Measurements from ENCODE around the gene IGSF6. TPM values are rescaled to one million over a fixed set of nuclear protein-coding genes. Genes with fewer than 3 reads are reported as not detected.

The IGSF6 gene
- total RNA-seq, 1 experiment from 2014 or later, result not detected

GRCh38 chr16:21638573-21638975, 13.8 kb downstream of the IGSF6 start:
- no peak overlapping the region for H3K4me2 ChIP-seq (ENCODE audit: insufficient read depth, insufficient read length, low read length)
- no peak overlapping the region for H4K8ac ChIP-seq (replicated peaks; ENCODE audit: insufficient read length, low read depth, low read length)
- no peaks in the 10 kb centered on the region for H3K23me2 ChIP-seq (ENCODE audit: insufficient read length, low read depth, low read length, poor library complexity, severe bottlenecking)
- no peaks in the 10 kb centered on the region for H3K79me1 ChIP-seq (ENCODE audit: insufficient read depth, low read depth, low read length, poor library complexity, severe bottlenecking)
- H3K9ac ChIP-seq (ENCODE audit: extremely low read depth, insufficient read length, low read length), result no peak overlapping the region
- H2AFZ ChIP-seq (ENCODE audit: low read length), result no peak overlapping the region
- no peak overlapping the region for H3K27ac ChIP-seq (ENCODE audit: insufficient read length, low read depth, low read length)
- H2BK20ac ChIP-seq (ENCODE audit: low read depth, low read length, poor library complexity, severe bottlenecking), result no peak overlapping the region
- Mint-ChIP-seq H3K27me3 (ENCODE audit: low read depth) (no peaks in the 10 kb centered on the region), H3K27ac (no peak overlapping the region; a peak in 1 of 7 replicates), H3K4me3 (no peak overlapping the region), H3K36me3 (ENCODE audit: insufficient read depth in 1 of 3, low read depth in 3 of 3) (peaks cover 0 to 19% (median 2%) of the 10 kb centered on the region in 3 experiments; a peak in 4 of 7 replicates), H3K4me1 (peaks cover 18 to 32% of the 10 kb centered on the region in 2 experiments), H3K9me3 (no peaks in the 10 kb centered on the region)
- no peaks in the 10 kb centered on the region for H3K27me3 ChIP-seq (ENCODE audit: insufficient read depth, low read length)
- H3T11ph ChIP-seq (ENCODE audit: low read length), result no peak overlapping the region
- no peak for TF ChIP-seq CTCF (conservative IDR thresholded peaks at IDR 0.05)
- no peak overlapping the region for H3K14ac ChIP-seq (ENCODE audit: insufficient read depth, low read length)
- H2BK12ac ChIP-seq (ENCODE audit: insufficient read length, low read depth, low read length), result no peak overlapping the region
- H4K20me1 ChIP-seq (ENCODE audit: control insufficient read depth, insufficient read depth, insufficient read length), result no peaks in the 10 kb centered on the region
- no peaks in the 10 kb centered on the region for H3K9me3 ChIP-seq (ENCODE audit: control insufficient read depth, low read depth, low read length)
- no peak overlapping the region for H3K18ac ChIP-seq (ENCODE audit: insufficient read length, low read depth, low read length)
- no peak overlapping the region for H2AK5ac ChIP-seq (ENCODE audit: insufficient read length, low read length)
- no peak overlapping the region for H2BK15ac ChIP-seq (ENCODE audit: low read depth, low read length)
- no CpG with 5 or more reads among the region's 4 CpGs for WGBS (ENCODE audit: extremely low coverage, insufficient read length, low lambda C conversion rate)
- no peak overlapping the region for H2BK120ac ChIP-seq (ENCODE audit: low read depth, low read length, poor library complexity, severe bottlenecking)
- H3K79me2 ChIP-seq (ENCODE audit: insufficient read depth, low read length), result no peaks in the 10 kb centered on the region
- no peaks in the 10 kb centered on the region for H3K4me1 ChIP-seq (ENCODE audit: insufficient read depth, low read length)
- no peak overlapping the region for H4K5ac ChIP-seq (ENCODE audit: insufficient read length, low read depth, low read length)
- no peak overlapping the region for H3K23ac ChIP-seq (ENCODE audit: insufficient read length, low read depth, low read length)
- H3K4ac ChIP-seq (ENCODE audit: low read depth, low read length), result no peak overlapping the region
- H4K91ac ChIP-seq (ENCODE audit: insufficient read length, low read depth, low read length), result no peak overlapping the region
- no peak overlapping the region for H3K56ac ChIP-seq (ENCODE audit: insufficient read length, low read depth, low read length)
- H2BK5ac ChIP-seq (ENCODE audit: insufficient read length, low read length), result no peak overlapping the region
- DNase-seq, result no peak
